ENCODE results near the gene CUEDC1. TPM values are rescaled to one million over a fixed set of nuclear protein-coding genes. Genes with fewer than 3 reads are reported as not detected.
A peak's percentile ranks its signal among the peaks of the same experiment; 100 is the strongest.

Gene CUEDC1
- total RNA-seq, 6 experiments from 2014 or later: 34.0 to 41.0 (median 34.9) TPM

DNA sequence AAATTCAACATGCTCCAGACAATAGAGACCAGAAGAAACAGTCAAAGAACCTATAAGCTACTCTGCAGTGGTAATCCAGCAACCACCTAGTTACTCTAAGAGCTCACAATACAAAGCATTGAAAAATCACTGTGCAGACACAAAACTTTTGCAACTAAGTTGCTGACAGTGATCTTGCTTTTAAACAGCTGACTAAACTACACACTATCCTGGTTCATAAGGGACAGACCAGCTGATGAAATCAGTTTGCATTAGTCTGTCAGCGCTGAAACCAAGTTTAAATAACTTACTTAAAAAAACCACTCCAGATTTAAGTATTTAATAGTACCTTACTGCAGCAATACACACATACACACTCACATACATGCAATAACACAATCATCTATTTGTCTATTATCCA lies 28.2 kb upstream of the CUEDC1 start:
- peaks cover 28% of the 10 kb centered on the region for H3K36me3 Mint-ChIP-seq (ENCODE audit: low read depth)
- H3K27me3 Mint-ChIP-seq (ENCODE audit: insufficient read depth): no peaks in the 10 kb centered on the region; the same call in 1 of the 2 replicates
- no peak for DNase-seq
- H3K27ac Mint-ChIP-seq: no peak overlapping the region
- no peaks in the 10 kb centered on the region for H3K9me3 Mint-ChIP-seq
- H3K4me1 Mint-ChIP-seq (ENCODE audit: low read depth): peaks cover 62% of the 10 kb centered on the region
- TF ChIP-seq, protein P1, sequence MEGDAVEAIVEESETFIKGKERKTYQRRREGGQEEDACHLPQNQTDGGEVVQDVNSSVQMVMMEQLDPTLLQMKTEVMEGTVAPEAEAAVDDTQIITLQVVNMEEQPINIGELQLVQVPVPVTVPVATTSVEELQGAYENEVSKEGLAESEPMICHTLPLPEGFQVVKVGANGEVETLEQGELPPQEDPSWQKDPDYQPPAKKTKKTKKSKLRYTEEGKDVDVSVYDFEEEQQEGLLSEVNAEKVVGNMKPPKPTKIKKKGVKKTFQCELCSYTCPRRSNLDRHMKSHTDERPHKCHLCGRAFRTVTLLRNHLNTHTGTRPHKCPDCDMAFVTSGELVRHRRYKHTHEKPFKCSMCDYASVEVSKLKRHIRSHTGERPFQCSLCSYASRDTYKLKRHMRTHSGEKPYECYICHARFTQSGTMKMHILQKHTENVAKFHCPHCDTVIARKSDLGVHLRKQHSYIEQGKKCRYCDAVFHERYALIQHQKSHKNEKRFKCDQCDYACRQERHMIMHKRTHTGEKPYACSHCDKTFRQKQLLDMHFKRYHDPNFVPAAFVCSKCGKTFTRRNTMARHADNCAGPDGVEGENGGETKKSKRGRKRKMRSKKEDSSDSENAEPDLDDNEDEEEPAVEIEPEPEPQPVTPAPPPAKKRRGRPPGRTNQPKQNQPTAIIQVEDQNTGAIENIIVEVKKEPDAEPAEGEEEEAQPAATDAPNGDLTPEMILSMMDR (IDR thresholded peaks at IDR 0.05): no peak
- H3K4me3 Mint-ChIP-seq: no peak overlapping the region

DNA sequence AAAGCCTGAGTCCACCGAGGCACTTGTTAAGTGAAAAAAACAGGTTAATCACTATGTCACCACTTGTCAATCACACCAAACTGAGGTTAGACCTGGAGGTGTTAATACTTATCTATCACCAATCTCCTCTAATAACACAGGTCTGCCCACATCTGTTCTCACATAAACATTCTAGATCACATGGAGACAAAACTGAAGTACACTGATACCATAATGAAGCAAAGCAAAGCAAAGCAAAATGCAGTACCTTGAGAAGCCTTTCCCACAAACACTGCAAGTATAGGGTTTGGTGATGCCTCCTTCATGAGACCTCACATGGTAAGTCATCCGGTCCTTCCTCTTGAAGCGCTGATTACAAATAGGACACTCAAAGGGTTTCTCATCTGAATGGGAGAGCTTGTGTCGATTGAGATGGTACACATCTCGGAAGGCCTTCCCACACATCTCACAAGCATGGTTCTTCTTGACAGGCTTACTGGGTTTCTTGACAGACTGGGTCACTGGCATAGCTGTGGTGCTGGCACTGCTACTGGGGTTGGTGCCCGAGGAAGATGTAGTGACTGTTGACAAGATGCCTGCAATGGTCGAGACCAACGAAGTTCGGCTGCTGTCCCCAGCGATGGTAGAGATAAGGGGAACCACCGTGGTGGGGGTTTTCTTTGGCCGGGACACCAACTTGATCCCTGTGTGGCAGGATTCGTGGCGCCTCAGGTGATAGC lies 27.4 kb upstream of the CUEDC1 start:
- DNase-seq: no peak
- H3K4me1 Mint-ChIP-seq (ENCODE audit: low read depth): peaks cover 66% of the 10 kb centered on the region
- no peaks in the 10 kb centered on the region; the same call in 1 of the 2 replicates for H3K27me3 Mint-ChIP-seq (ENCODE audit: insufficient read depth)
- H3K27ac Mint-ChIP-seq: no peak overlapping the region
- H3K4me3 Mint-ChIP-seq: 0 out of 2 replicates have a peak overlapping the region, but pooled peaks have one; percentile 1
- TF ChIP-seq, protein P1 (IDR thresholded peaks at IDR 0.05): no peak
- peaks cover 36% of the 10 kb centered on the region for H3K36me3 Mint-ChIP-seq (ENCODE audit: low read depth)
- no peaks in the 10 kb centered on the region for H3K9me3 Mint-ChIP-seq

DNA sequence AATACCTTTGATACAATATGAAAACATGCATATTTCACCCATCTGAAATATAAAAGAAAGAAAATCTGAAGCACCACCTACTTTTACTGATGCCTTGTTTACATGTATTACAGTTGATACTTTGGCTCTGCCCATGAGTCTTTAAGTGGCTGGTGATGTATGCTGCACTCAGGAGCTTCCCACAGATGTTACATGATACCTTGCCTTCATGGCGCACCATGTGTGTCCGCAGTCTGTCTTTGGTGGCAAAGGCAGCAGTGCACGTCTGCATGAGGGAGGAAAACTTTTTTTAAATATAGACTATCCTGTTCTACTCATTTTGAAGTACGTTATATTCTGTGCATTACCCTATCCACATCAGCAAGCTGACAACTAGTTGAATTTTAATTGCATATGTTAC lies 25.3 kb upstream of the CUEDC1 start:
- DNase-seq: no peak
- TF ChIP-seq, protein P1 (IDR thresholded peaks at IDR 0.05): no peak
- Mint-ChIP-seq H3K36me3 (ENCODE audit: low read depth) (peaks cover 43% of the 10 kb centered on the region), H3K27me3 (ENCODE audit: insufficient read depth) (peaks cover 2% of the 10 kb centered on the region), H3K4me1 (ENCODE audit: low read depth) (peaks cover 64% of the 10 kb centered on the region), H3K9me3 (no peaks in the 10 kb centered on the region), H3K27ac (no peak overlapping the region), H3K4me3 (no peak overlapping the region)

DNA sequence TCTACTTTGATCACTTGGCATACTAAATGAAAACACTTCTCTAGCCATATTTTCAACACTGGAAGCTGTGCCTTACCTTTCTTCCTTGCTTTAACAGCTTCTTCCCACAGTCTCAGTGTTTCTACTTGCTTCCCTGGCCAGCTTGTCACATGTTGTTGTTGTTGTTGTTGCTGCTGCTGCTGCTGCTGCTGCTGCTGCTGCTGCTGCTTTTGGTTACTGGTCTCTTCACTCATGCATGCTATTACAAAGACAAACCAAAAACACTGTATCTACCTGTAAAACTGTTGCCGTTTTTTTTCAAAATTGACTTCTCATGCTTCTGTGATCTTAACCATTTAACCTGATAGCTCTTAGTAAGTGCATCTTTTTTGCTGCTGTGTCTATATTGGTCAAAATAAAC lies 23.9 kb upstream of the CUEDC1 start:
- DNase-seq: no peak
- H3K9me3 Mint-ChIP-seq: no peaks in the 10 kb centered on the region
- peaks cover 2% of the 10 kb centered on the region for H3K27me3 Mint-ChIP-seq (ENCODE audit: insufficient read depth)
- TF ChIP-seq, protein P1 (IDR thresholded peaks at IDR 0.05): no peak
- H3K27ac Mint-ChIP-seq: no peak overlapping the region
- H3K4me1 Mint-ChIP-seq (ENCODE audit: low read depth): peaks cover 64% of the 10 kb centered on the region
- peaks cover 49% of the 10 kb centered on the region for H3K36me3 Mint-ChIP-seq (ENCODE audit: low read depth)
- H3K4me3 Mint-ChIP-seq: no peak overlapping the region

DNA sequence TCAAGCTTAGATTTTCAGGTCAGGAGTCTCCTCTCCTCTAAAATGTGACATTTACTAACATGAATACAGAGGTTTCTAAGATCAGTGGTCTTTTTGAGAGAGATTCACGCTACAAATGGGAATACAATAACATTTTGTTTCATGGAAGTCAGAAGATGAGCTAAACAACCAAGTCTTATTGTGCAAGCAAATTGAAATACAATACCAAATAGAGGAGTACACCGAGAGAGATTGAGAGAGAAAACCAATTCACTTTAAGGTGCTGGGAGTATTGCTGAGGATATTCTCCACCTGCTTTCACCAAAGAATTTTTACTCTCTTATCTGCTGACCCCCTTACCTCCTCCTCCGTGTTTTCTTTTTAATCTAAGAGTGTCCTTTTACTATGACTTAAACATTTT lies 21.4 kb upstream of the CUEDC1 start:
- Mint-ChIP-seq H3K36me3 (ENCODE audit: low read depth) (peaks cover 42% of the 10 kb centered on the region), H3K27me3 (ENCODE audit: insufficient read depth) (peaks cover 2% of the 10 kb centered on the region)

More for the DNA sequence above, 21.4 kb upstream of the CUEDC1 start:
- DNase-seq: no peak
- Mint-ChIP-seq H3K4me3 (no peak overlapping the region), H3K9me3 (no peaks in the 10 kb centered on the region), H3K27ac (no peak overlapping the region), H3K4me1 (ENCODE audit: low read depth) (peaks cover 47% of the 10 kb centered on the region)
- TF ChIP-seq, protein P1 (IDR thresholded peaks at IDR 0.05): no peak
